Activated gamma-delta T cell treated with anti-CD3 and anti-CD28 coated beads, Interleukin-2, amount 50 U/mL, for 16 hours (primary cell): ENCODE measurements around the gene SIGLEC15.
A peak's percentile ranks its signal among the peaks of the same experiment; 100 is the strongest.

Experiments used
- DNase-seq: peaks from one replicate; pipeline ENCODE4 v3.0.0-alpha.2; 2020; ENCODE audit warnings: low read depth

The SIGLEC15 gene

DNA sequence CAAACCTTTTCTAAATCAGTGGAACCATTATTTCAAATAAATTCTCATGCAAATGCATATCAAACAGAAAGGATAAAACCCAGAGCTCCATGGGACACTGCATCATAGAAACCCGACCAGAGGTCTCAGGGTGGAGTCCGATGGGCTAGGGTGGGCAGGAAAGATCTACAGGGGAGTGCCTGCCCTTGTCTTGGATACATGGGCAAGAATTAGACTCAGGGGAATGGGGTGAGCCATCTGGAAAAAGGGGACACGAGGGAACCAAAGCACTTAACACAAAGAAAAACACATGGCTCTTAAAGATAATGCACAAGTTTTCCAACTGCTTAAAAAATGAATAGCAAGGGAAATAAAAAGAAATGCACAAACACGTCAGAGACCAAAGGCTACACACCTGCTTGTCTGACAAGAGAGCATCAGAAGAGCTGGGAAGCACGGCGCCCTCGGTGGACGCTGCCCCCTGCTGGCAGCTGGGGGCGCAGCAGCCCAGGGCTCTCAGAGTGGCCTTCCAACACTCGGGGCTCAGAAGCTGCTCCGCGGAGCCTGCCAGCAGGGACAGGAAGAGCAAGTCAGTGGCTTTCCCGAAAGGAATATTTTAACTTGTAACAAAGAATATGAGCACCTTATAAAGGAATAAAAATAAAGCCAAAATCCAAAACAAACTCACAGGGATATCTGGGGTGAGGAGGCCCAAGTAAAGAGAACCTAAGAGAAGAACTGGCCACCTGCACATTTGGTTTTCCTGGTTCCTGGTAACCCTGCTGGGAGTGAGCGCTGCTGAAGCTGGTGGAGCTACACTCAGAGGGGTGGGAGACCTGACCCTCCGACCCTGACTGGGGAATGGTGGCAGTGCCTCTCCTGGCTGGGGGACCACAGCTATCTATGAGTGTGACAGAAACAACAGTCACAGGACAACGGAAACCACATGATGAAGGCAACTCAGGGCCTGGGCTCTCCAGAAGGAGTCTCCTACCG lies 54.5 kb downstream of the SIGLEC15 start:
- peak; percentile 60 for DNase-seq

DNA sequence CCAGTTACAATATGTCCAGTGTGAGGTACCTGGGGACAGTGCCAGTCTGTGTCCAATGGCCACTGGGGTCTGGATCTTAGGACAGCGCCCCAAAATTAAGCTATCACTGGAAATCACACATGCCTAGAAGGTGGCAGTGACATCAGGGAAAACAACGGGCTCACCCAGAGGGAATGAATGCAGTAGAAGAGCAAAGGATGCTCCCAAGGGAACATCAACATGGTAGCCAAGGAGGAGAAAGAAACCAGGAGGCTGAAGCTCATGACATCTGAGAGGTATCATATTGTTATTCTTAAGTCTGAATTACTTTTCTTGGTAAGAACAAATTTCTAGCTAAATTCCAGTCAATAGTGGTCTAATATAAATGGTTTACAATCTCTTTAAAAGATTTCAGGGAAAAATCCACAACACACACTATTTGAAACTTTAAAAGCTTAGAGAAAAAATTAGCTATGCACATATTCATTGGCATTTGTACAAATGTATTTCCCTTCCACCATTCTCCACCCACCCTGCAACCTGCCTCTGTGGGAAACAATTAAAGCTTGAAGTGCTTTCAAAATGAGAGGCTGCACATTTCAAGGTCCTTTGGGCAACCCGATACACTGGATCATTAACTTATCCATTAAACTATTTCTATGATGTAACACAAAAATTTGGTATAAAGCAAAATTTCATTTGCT lies 55.5 kb downstream of the SIGLEC15 start:
- DNase-seq, result no peak

DNA sequence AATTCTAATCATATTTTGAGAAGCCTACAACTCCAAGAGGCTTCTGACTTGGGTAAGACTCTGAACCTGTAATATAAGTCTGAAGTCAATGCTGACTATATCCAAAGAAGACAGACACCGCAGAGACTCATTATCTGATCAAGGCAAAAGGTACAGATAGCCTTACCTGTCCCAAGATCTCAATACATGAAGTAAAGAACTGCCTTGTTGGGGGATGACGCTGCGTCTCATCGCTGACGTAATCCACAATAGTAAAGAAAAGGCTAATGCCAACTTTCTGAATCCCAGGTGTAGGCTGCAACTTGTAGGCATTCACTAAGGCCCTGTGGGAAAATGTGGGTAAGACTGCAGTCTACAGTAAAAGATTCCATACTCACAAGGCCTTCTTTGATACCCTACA lies 62.1 kb downstream of the SIGLEC15 start:
- no peak for DNase-seq

DNA sequence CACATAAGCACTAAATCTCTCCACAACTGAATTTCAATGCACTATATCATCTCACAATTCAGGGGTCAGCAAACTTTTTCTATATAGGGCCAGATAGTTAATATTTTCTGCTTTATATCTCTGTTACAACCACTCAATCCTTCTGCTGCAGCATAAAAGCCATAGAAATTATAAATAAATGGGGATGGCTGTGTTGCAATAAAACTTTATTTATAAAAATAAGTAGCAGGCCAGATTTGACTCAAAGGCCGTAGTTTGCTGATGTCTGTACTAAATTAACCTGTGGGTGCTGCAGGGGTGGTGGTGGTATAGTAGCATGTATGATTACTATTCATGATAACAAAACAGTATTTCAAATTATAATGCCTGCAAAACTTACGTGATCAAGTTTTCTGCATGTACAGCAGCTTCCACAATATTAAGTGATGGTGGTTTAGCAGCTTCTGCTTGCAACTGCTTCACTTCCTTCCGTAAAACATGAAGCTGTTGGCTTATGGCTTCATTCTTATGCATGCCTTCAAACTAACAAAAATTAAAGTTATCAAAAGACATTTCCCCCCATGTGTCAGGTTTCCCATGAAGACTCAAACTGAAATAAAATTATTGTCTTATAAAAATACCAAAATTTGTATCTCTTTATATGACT lies 64.1 kb downstream of the SIGLEC15 start:
- no peak for DNase-seq

DNA sequence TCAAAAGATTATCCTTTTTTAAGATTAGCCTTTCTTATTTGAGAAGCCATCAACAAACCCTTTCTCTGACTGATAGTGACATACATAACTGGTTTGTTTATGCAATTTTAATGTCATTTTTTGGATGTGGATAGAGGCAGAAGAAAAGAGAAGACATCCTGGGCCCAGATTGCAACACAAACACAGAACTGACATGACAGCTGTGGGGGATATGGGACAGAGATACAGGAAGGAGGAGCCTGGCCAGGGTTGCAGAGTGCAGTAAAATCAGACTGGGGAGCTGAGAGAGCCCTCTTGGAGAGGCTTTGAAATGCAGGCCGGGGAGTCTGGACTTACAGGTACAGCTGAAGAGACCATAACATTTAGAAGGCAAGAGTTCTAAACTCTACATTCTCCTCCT lies 65.1 kb downstream of the SIGLEC15 start:
- no peak for DNase-seq

DNA sequence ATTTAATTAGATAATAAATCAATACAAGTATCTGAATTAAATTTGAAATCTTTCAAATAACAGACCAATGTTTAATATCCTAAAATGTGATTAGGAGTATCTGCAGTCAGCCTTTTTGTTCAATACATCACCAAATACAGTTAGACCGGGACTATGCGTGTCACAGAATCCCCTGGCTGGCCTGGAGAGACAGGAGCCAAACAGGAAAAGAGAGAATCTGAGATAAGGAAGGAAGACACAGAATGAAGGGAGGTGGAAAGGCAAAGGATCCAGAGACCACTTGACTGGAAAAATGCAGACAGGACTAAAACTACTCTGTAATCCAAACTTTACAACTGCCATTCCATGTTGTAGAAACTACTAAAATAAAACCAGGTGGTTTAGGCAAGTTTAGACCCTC lies 66.3 kb downstream of the SIGLEC15 start:
- no peak for DNase-seq
